Motor neuron (in vitro differentiated cells): ENCODE results near the gene TBC1D7. TPM values are rescaled to one million over a fixed set of nuclear protein-coding genes. Genes with fewer than 3 reads are reported as not detected.
A peak's percentile ranks its signal among the peaks of the same experiment; 100 is the strongest.
"Not testable (repeated sequence)": the region's sequence is repeated elsewhere in the genome, so short reads cannot be mapped to it uniquely, and the experiment has no call there.

Experiments used
- ATAC-seq, 8 experiments: fragments of 200-7000 bp; cut with Tn5 transposase; replicated peaks in 6 of 8; 2 replicates each; pipeline ENCODE4 v1.8.0; 2021; ENCODE audit warnings: mild to moderate bottlenecking in 8 of 8, moderate library complexity in 8 of 8
- H3K27ac ChIP-seq, 2 donors: fragments of 250-450 bp; sonication (Bioruptor Pico); 2 replicates each; pipeline ENCODE4 v1.9.0; 2021; ENCODE audit warnings: antibody characterized with exemption in 2 of 2, mild to moderate bottlenecking in 2 of 2, moderate library complexity in 1 of 2
- H3K4me1 ChIP-seq, 2 donors: fragments of 250-450 bp; sonication (Bioruptor Pico); replicated peaks in 1 of 2; 2 replicates each; pipeline ENCODE4 v1.6.1; 2021; ENCODE audit warnings: antibody characterized with exemption in 2 of 2, mild to moderate bottlenecking in 2 of 2, moderate library complexity in 1 of 2
- H3K4me3 ChIP-seq, 5 donors: fragments of 250-450 bp; sonication (Bioruptor Pico); 2 replicates each; pipeline ENCODE4 v1.9.0; 2021; ENCODE audit warnings: antibody characterized with exemption in 5 of 5, mild to moderate bottlenecking in 5 of 5, moderate library complexity in 4 of 5
- WGBS, 10 experiments: fragments of 450-650 bp; shearing (Covaris generic); methylation state at CpG; one replicate each; pipeline ENCODE4 v1.0.0; 2022; 5-methylcytosine and 5-hydroxymethylcytosine counted together
- in situ Hi-C, 9 experiments: fragments of 400-800 bp; cut with MboI; loops; one replicate each; pipeline ENCODE4 v1.15.0; 2021; ENCODE audit warnings: low sequenced_read_pairs in 9 of 9, low pct_unique_long_range_greater_than_20kb in 2 of 9; ENCODE audit not compliant: unreplicated experiment in 9 of 9
- total RNA-seq, 8 experiments: library from RNA; unstranded; fragments of 300-600 nt; gene quantifications; 2 replicates each; pipeline versions ENCODE4 v1.2.3 to v1.2.4, GENCODE V29; 2022

The TBC1D7 gene
- total RNA-seq, 8 experiments from 2014 or later: 18.1 to 29.0 (median 25.9) TPM

DNA sequence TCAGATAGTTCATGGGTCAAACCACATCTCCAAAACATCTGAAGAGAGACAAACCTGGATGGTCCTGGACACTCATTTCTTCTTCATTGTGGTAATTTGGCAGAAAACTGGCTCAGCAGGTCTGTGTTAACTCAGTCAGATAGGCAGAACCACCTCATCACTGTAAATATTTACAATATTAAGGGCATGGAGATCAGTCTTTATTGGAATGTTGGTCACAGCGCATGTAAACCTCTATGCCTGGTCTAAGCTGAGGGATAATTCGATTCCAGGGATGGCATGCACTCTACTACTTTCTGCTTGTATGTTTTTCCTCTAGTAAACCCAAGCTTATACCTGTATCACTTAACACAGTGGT is 4.0 kb upstream of the TBC1D7 start:
- Histone ChIP-seq H3K27ac (no peak overlapping the region), H3K4me1 (peaks cover 3 to 4% of the 10 kb centered on the region in 2 donors), H3K4me3 (no peak overlapping the region)
- ATAC-seq: no peak
- 29 to 100% (median 65%) methylated on average over 1 to 2 of the region's 2 CpGs; no CpG with 5 or more reads in 6 of the 10 experiments for WGBS, 10 experiments
- in situ Hi-C loops: loop anchor here in 7 of 9 experiments (10.0 to 25.0 kb wide), 5 partner anchors 205 to 730 kb away; partner anchors contain the start of gene SIRT5 (in 2 of the 7)

DNA sequence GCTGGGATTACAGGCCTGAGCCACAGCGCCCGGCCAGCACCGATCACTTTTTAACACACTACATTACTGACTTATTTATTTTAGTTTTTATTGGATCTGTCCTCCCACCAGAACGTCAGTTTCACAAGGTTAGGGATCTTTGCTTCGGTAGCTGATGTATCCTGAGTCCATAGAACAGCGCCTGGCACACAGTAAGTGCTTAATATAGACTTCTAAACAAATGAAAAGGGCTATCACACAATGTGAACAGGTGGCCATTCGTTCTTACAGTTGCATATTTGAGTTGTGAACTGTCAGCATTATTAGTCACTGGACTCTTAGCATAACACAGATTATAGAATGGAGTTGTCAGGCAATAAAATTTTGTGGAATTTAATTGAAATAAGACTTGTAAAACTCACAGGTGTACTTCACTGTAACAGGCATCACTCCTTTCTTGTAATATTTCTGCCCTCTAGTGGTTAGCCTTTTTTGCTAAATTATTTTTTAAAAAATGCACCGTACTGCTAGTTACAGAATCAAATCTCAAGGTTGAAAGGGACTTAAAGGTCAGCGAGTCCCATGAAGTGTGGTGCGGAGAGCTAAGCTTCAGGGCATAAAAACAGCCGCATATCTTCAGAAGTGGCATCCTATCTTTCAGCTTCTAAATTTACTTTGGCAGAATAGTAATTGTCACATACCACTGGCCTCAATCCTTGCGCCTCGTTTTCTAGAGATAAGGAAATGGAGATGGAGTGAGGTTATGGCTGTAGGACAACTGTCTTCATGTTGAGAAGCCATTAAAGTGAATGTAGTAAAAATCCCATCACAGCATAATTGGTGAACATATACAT is 3.4 kb upstream of the TBC1D7 start:
- ATAC-seq: no peak
- 25 to 81% (median 61%) methylated on average over 3 to 13 of the region's 13 CpGs for WGBS, 10 experiments
- H3K4me1 ChIP-seq: peaks cover 6 to 8% of the 10 kb centered on the region in 2 donors
- no peak overlapping the region for H3K27ac ChIP-seq
- in situ Hi-C loops: loop anchor here in 7 of 9 experiments (10.0 to 25.0 kb wide), 5 partner anchors 206 to 731 kb away; partner anchors contain the start of gene SIRT5 (in 2 of the 7)
- no peak overlapping the region for H3K4me3 ChIP-seq

DNA sequence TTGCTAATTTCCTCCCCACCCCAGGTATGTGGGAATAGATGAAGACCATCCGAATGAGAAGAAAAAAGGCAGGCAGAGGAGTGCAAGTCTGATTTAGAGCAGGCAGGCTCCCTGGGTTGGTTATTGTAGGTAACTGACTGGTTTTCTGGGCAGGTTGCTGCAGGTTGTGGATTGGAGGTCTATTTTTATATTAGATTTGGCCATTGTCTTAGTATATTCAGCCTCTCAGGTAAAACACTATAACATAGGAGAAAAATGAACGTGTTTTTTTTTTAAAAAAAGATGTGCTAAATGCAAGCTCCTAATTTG is 492 bp upstream of the TBC1D7 start:
- Histone ChIP-seq H3K4me3 (peak overlapping the region; percentile 79 to 100 (median 88)), H3K27ac (peak overlapping the region; percentile 78 to 82), H3K4me1 (peaks cover 7 to 9% of the 10 kb centered on the region in 2 donors)
- no peak for ATAC-seq
- in situ Hi-C loops: loop anchor here in 7 of 9 experiments (25.0 kb wide), 4 partner anchors 208 to 733 kb away; partner anchors contain the start of gene SIRT5 (in 2 of the 7)
- WGBS, 10 experiments: 0% methylated on average over 1 to 2 of the region's 2 CpGs; no CpG with 5 or more reads in 6 of the 10 experiments

DNA sequence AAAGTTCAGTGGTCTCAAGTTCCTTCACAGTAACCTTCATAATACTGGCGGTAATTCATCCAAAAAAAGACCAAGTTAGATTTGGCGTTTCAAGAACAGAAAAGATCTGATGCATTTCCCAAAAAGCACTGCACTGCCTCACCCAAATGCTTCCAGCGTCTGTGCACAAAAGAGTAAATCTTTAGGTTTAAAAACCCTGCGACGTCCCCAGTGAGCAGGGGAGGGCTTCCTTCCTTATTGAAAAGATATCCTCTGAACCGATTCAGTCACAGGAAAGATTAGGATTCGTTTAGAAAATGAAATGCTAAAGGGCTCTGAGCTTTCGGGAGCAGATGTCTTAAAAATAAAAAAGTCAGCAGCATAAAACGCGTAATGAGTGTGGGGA is 654 bp downstream of the TBC1D7 start:
- H3K27ac ChIP-seq: peak overlapping the region; percentile 78 to 82
- WGBS, 10 experiments: 0 to 2% (median 0%) methylated on average over 1 to 10 of the region's 10 CpGs
- peaks cover 7 to 9% of the 10 kb centered on the region in 2 donors for H3K4me1 ChIP-seq
- peak overlapping the region; percentile 79 to 100 (median 88) for H3K4me3 ChIP-seq
- ATAC-seq: peak in 4 of 8 experiments; percentile 0 to 3 (median 2)
- in situ Hi-C loops: loop anchor here in 7 of 9 experiments (25.0 kb wide), 4 partner anchors 210 to 735 kb away; partner anchors contain the start of gene SIRT5 (in 2 of the 7)

DNA sequence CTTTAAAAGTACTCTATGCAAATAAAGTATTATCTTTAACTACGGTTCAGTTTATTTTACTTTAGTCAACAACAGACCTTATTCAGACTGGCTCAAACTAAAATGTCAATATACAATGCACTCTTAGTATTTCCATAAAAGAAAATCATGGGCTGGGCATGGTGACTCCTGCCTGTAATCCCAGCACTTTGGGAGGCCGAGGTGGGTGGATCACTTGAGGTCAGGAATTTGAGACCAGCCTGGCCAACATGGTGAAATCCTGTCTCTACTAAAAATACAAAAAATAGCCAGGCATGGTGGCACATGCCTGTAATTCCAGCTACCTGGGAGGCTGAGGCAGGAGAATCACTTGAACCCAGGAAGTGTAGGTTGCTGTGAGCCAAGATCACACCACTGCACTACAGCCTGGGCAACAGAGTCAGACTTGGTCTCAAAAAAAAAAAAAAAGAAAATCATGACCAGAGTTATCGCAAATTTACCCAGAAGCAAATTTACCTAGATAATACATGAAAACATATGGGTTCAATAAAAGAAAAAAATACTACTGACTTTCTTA is 2.2 kb downstream of the TBC1D7 start:
- not testable (repeated sequence) for H3K4me3 ChIP-seq, H3K4me1 ChIP-seq, ATAC-seq, H3K27ac ChIP-seq
- WGBS, 10 experiments: 49 to 100% (median 92%) methylated on average over 1 to 3 of the region's 3 CpGs
- in situ Hi-C loops: loop anchor here in 7 of 9 experiments (25.0 kb wide), 4 partner anchors 211 to 736 kb away; partner anchors contain the start of gene SIRT5 (in 2 of the 7)

DNA sequence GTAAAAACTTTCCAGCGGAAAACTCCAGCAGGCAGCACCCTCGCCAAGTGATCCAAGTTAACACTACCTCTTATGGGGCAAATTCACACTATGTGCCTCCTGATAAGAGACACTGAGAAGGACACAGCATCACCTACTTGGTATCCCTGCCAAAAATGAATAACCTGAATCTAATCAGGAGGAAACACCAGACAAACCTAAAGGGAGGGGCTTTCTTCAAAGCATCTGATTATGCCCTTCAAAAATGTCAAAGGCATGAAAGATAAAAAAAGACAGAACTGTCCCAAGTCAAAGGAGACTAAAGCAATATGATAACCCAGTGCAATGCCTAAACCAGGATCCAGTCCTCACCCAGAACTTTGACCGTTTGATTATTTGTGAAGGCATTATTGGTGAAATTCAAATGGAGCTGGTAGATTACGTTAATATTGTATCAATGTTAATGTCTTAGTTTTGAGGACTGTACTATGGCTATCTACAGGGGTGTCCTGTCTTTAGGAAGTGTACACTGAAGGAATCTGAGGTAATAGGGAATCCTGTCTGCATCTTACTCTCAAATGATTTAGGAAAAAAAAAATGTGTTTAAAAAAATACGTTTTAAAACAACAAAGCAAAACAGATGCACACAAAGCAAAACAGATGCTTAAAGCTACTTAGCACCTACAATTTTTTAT is 8.3 kb downstream of the TBC1D7 start:
- in situ Hi-C loops: no loop called here
- ATAC-seq: no peak
- H3K27ac ChIP-seq: no peak overlapping the region
- WGBS, 10 experiments: 70 to 97% (median 91%) methylated on average over 1 to 5 of the region's 5 CpGs
- H3K4me3 ChIP-seq: no peak overlapping the region
- no peaks in the 10 kb centered on the region for H3K4me1 ChIP-seq

DNA sequence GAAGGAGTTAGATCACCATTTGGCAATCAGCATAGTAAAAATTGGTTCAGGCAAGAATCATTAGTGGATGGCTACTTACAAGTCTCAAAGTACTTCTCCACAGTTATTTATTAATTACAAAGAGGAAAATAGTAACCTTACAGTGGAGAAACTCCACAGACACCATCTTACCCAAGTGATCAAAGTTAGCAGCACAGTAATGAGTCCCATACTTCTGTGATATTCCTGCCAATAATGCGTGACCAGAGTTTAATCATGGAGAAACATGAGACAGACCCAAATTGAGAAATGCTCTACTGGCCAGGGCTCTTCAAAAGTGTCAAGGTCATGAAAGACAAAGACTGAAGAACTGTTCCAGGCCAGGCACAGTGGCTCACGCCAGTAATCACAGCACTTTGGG is 9.5 kb downstream of the TBC1D7 start:
- Histone ChIP-seq H3K4me1 (no peaks in the 10 kb centered on the region), H3K4me3 (no peak overlapping the region), H3K27ac (no peak overlapping the region)
- WGBS, 10 experiments: 80 to 100% (median 100%) methylated on average over 1 to 2 of the region's 2 CpGs; no CpG with 5 or more reads in 3 of the 10 experiments
- in situ Hi-C loops: no loop called here
- ATAC-seq: no peak

DNA sequence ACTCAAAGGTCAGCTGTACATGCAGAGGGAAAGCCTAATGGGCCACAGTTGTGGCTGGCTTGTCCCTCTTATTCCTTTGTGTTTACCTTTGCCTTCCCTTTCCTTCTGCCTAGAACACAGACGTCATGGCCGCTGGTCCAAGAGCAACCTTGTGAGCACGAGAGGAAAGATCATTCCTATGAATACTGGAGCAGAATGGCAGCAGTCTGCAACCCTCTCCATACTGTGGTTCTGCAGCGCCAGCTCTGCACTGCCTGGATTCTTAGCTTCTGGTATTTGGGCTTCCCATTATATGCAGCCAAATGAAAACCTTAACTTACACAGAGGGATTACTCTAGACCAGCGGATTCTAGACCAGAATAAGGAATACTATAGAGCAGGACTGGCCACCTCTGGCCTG is 12.4 kb downstream of the TBC1D7 start:
- in situ Hi-C loops: no loop called here
- Histone ChIP-seq H3K27ac (no peak overlapping the region), H3K4me1 (no peaks in the 10 kb centered on the region), H3K4me3 (no peak overlapping the region)
- 80 to 100% (median 93%) methylated on average over 1 to 5 of the region's 5 CpGs; no CpG with 5 or more reads in 4 of the 10 experiments for WGBS, 10 experiments
- no peak for ATAC-seq

DNA sequence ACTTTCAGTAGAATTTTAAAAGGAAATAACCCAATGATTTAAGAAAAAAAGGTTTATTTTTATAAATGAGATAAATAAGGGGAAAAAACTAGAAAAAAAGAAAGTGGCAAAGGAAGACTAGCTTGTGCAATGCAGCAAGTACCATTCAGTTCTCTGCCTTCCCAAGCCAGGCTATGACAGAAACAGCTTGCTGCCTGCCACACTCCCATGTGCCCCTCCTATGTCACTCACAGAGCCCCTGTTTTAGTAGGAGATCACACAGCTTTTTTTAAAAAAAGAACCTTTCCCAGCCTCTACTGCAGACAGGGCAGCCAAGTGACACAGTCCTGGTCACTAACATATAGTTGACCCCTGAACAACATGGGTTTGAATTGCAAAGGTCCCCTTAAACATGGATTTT is 13.5 kb downstream of the TBC1D7 start:
- no peaks in the 10 kb centered on the region for H3K4me1 ChIP-seq
- no peak for ATAC-seq
- H3K27ac ChIP-seq: no peak overlapping the region
- in situ Hi-C loops: no loop called here
- no peak overlapping the region for H3K4me3 ChIP-seq

DNA sequence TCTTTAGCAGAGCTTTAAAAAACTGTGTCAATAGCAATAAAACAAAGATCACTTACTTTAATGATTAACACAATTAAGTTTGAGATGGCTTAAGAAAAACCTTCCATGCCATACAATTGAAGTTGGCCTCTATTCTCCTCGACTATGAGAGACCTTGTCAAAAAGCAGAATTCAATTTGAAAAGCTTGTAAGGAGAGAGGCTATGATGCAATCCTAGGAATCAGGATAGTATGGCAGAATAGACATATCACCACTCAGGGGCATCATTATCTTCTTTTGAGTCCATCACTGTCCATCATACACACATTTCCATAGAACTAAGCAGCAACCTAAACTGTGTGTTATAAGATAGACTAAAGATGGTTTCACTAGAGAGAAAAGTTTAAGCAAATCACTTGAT is 17.2 kb downstream of the TBC1D7 start:
- 0 to 100% (median 100%) methylated on average over 1 of the region's 1 CpG; no CpG with 5 or more reads in 3 of the 10 experiments for WGBS, 10 experiments
- in situ Hi-C loops: no loop called here
- ATAC-seq: no peak
- Histone ChIP-seq H3K4me3 (no peak overlapping the region), H3K27ac (no peak overlapping the region), H3K4me1 (no peaks in the 10 kb centered on the region)

DNA sequence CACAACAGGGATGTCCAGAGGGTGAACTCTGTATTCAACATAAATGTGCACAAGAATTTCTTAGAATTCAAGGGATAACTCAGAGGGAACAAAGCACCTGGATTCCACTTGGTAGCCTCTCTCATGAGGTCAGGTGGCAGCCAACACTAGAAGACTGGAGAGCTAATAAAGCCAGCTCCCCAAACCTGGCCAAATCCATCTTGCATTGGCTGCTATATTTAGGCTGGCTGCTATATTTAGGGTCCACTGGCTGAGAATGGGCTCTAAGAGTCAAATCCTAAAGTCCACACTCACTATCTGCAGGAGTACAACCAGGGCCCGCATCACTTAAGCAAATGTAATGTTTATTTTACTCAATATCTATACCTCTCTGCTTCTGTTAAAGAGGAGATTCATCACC is 20.0 kb downstream of the TBC1D7 start:
- no peak for ATAC-seq
- H3K4me1 ChIP-seq: peaks cover 0 to 6% of the 10 kb centered on the region in 2 donors
- no peak overlapping the region for H3K4me3 ChIP-seq
- H3K27ac ChIP-seq: no peak overlapping the region
- in situ Hi-C loops: no loop called here
- WGBS, 10 experiments: 67 to 100% (median 100%) methylated on average over 1 of the region's 1 CpG; no CpG with 5 or more reads in 4 of the 10 experiments

DNA sequence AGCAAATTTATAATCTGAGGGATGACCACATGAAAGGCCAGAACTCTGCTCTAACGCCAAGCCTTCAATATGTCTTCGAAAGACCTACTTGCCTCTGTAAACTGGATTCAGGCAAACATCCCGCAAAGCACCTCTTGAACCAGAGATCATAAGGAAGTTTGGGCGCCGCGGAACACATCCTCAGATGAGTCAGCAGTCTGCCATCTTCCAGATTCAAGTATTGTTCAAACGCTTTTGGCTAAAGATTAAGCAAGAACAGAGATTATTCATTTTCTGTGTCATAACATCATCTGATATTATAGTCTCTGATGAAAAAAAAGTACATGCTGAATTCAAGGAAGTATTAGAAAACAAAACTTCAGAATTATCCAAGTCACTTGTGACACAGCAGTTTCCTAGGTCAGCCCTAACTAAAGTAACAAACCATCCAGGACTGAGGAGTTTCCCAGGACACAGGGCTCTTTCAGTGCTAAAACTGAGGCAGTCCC is 20.8 kb downstream of the TBC1D7 start:
- no peak for ATAC-seq
- no peak overlapping the region for H3K27ac ChIP-seq

DNA sequence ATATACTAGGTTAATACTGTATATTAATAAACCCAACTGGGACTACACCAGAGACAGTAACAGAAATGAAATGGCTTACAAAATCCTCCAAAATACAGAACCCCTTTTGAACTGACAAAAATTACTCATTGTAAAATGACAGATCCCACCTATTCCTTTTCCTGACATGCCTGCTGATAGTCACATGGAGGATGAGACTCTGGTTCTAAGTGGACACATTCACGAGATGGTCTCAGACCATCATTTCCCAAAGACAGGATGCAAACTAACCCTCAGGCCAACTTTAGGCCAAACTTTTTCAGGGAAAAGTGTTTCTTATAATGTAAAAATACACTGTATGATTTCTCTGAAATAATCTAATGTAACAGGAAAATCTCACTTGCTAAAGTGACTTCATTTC is 22.5 kb downstream of the TBC1D7 start:
- WGBS, 10 experiments: 60 to 100% (median 80%) methylated on average over 1 of the region's 1 CpG; no CpG with 5 or more reads in 3 of the 10 experiments
- in situ Hi-C loops: no loop called here
- ATAC-seq: peak in 1 of 8 experiments; percentile 47
- Histone ChIP-seq H3K4me3 (no peak overlapping the region), H3K4me1 (peaks cover 0 to 6% of the 10 kb centered on the region in 2 donors), H3K27ac (no peak overlapping the region)

More for the DNA sequence above, 20.8 kb downstream of the TBC1D7 start:
- Histone ChIP-seq H3K4me3 (no peak overlapping the region), H3K4me1 (peaks cover 0 to 6% of the 10 kb centered on the region in 2 donors)
- in situ Hi-C loops: no loop called here
- WGBS, 10 experiments: 90 to 100% (median 98%) methylated on average over 2 to 7 of the region's 7 CpGs
